ENCODE data around the gene PRUNE2. TPM values are rescaled to one million over a fixed set of nuclear protein-coding genes. Genes with fewer than 3 reads are reported as not detected.

The PRUNE2 gene
- total RNA-seq, 5 donors from 2014 or later (not counting 1 experiment from before 2014, with no cell fraction given) = 0.20 to 0.76 (median 0.45) TPM

GRCh38 chr9:76562511-76562911, 343.4 kb downstream of the PRUNE2 start:
- Histone ChIP-seq H3K4me1 (ENCODE audit: control insufficient read depth in 1 of 2, extremely low read depth in 1 of 2, insufficient read depth in 2 of 2, low read length in 2 of 2) (no peaks in the 10 kb centered on the region), H3K4me3 (ENCODE audit: control insufficient read depth in 1 of 2, extremely low read depth in 1 of 2, low read length in 1 of 2) (no peak overlapping the region), H3K36me3 (ENCODE audit: control insufficient read depth in 2 of 2, extremely low read depth in 1 of 2, insufficient read depth in 1 of 2, low read length in 1 of 2) (no peaks in the 10 kb centered on the region), H3K9me3 (no peaks in the 10 kb centered on the region), H3K27ac (ENCODE audit: low read length) (no peak overlapping the region), H3K27me3 (replicated peaks in 1 of 2; ENCODE audit: control insufficient read depth in 2 of 2, extremely low read depth in 1 of 2, insufficient read depth in 2 of 2, low read length in 1 of 2) (no peaks in the 10 kb centered on the region)
- DNase-seq (no peak), ATAC-seq (replicated peaks in 1 of 4) (no peak)
- H3K4me1 Mint-ChIP-seq = peaks cover 0 to 2% (median 0%) of the 10 kb centered on the region in 3 donors
- ChIA-PET POLR2A (interaction anchor here (0.5 to 0.7 kb wide), 2 partner anchors 8 to 378 kb away, joined by 3 read pairs; no protein-coding TSS in a partner anchor), CTCF (no interaction called here)
- no peak overlapping the region for H3K4me3 Mint-ChIP-seq
- no peak overlapping the region for H3K27ac Mint-ChIP-seq
- no peaks in the 10 kb centered on the region for H3K9me3 Mint-ChIP-seq
- peaks cover 0 to 3% of the 10 kb centered on the region in 2 donors for H3K27me3 Mint-ChIP-seq
- H3K36me3 Mint-ChIP-seq = no peaks in the 10 kb centered on the region

- H3K27ac ChIP-seq (ENCODE audit: low read length) = no peak overlapping the region
- no peaks in the 10 kb centered on the region for H3K9me3 ChIP-seq
- H3K27me3 ChIP-seq (replicated peaks in 1 of 2; ENCODE audit: control insufficient read depth in 2 of 2, extremely low read depth in 1 of 2, insufficient read depth in 2 of 2, low read length in 1 of 2) = no peaks in the 10 kb centered on the region
- H3K27ac Mint-ChIP-seq = no peak overlapping the region
- DNase-seq (no peak), ATAC-seq (replicated peaks in 1 of 4) (no peak)
- no peaks in the 10 kb centered on the region for H3K9me3 Mint-ChIP-seq
- WGBS (ENCODE audit: insufficient coverage) = 40% methylated on average over 1 of the region's 1 CpG
- no peaks in the 10 kb centered on the region for H3K36me3 Mint-ChIP-seq
- H3K4me3 ChIP-seq (ENCODE audit: control insufficient read depth in 1 of 2, extremely low read depth in 1 of 2, low read length in 1 of 2) = no peak overlapping the region
- no peaks in the 10 kb centered on the region for H3K36me3 ChIP-seq (ENCODE audit: control insufficient read depth in 2 of 2, extremely low read depth in 1 of 2, insufficient read depth in 1 of 2, low read length in 1 of 2)
- H3K4me3 Mint-ChIP-seq = no peak overlapping the region
- ChIA-PET CTCF (no interaction called here), POLR2A (no interaction called here)
- no peaks in the 10 kb centered on the region for H3K4me1 ChIP-seq (ENCODE audit: control insufficient read depth in 1 of 2, extremely low read depth in 1 of 2, insufficient read depth in 2 of 2, low read length in 2 of 2)
- peaks cover 0 to 2% (median 0%) of the 10 kb centered on the region in 3 donors for H3K4me1 Mint-ChIP-seq
- no peaks in the 10 kb centered on the region for H3K27me3 Mint-ChIP-seq
Observed at GRCh38 chr9:76561900-76562299, 344.0 kb downstream of the PRUNE2 start.

Other genes starting within 250 kb of the PRUNE2 start
- gene PCA3, start 141.7 kb downstream of the PRUNE2 start, total RNA-seq = not detected
- gene FOXB2, start 113.5 kb upstream of the PRUNE2 start, total RNA-seq = not detected

All from T-cell (primary cell).